Stimulated activated CD4-positive, alpha-beta T cell treated with anti-CD3 and anti-CD28 coated beads, TNF-alpha, amount 100 ng/mL, for 24 hours (primary cell): ENCODE results near the gene SOCS7.

Source experiments
- DNase-seq, 3 experiments: peaks; one replicate each; pipeline ENCODE4 v3.0.0-alpha.2; 2020; ENCODE audit warnings: low read depth in 3 of 3

The SOCS7 gene

DNA sequence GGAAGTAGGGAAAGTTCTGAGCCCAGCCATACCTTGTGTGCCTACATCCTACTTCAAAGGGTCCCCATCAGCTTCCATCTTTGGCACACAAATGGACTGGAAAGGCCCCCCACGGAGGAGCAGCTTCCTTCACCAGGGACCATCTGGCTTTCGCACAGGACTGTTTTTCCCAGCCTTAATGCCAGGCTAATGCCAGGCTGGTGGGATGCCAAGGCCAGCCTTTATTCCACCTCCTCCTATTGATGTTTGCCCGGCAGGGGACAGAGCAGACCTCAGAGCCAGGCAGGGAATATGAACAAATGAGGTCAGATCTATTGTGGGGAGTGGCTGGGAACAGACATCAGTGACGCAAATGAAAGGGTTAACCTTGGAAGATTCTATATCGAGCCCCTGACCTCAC, 13.6 kb upstream of the SOCS7 start:
- no peak for DNase-seq

DNA sequence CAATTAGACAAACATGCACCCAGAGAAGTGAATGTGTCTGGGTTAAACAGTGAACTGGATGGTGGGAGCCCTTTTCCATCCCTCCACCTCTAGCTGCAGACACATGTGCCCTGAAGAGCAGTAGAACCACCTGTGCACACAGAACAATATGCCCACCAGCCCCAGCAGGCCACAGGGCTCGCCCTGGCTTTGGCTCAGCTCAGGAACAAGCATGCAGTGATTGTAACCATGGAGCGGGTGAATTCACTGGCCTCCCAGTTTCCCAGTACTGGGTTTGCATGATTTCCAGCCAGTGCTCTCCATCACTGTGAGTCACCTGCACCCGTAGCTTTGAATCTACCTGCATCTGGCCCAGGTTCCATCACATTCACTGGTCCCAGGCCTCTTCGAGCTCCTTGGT, 13.1 kb upstream of the SOCS7 start:
- no peak for DNase-seq

DNA sequence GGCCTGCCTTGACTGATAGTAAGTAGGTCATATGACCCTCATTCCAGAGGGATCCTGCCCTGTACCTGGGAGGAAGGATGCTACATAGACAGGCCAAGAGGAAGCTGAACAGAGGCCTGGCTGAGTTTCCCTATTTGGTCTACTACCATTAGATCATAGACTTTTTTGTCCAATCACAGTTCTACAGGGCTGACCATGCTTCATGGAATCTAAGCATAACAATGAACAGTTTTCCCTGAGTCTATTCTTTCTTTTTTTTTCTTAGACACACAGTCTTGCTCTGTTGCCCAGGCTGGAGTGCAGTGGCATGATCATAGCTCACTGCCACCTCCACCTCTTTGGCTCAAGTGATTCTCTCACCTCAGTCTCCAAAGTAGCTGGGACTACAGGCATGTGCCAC, 11.8 kb upstream of the SOCS7 start:
- DNase-seq: no peak

- DNase-seq: no peak
Observed at GRCh38 chr17:38341035-38341721, 10.5 kb upstream of the SOCS7 start.

DNA sequence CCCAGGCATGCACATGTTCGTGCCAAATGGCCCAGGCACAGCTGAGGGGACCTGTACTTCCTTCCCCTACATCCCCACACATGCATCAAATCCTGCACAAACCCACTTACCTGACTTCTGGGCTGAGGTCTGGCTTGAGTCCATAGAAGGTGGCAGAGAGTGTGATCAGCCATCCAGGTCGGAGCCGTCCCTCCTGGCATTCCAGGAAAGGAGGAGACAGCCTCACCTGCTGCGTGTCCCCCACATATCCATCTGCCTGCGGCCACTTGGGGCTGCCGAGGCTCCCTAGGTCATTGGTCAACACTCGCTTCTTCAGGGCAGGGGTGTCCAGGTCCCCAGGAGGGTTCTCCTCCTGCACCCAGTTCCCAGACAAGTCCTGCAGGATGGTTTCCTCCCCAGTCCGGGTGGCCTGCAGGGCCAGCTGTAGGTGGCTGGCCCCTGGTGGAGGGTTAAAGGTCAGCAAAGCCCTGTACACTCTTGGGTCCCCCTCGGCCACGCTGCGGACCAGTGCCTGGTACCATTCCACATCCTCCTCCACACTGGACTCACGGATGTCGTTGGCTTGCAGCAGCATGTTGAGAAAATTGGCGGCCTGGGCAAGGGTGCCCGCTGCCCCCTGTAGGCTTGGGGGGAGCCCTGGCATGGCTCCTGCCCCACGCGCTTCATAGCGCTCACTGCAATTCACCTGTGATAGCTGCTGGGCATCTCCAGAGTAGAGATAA, 8.6 kb upstream of the SOCS7 start:
- no peak for DNase-seq

GRCh38 chr17:38343608-38344419, 7.8 kb upstream of the SOCS7 start, which contains the start of gene GPR179:
TSS of gene GPR179 (minus strand) at chr17:38343956. CDS start at chr17:38343789, 167 bp downstream.
- DNase-seq: no peak

DNA sequence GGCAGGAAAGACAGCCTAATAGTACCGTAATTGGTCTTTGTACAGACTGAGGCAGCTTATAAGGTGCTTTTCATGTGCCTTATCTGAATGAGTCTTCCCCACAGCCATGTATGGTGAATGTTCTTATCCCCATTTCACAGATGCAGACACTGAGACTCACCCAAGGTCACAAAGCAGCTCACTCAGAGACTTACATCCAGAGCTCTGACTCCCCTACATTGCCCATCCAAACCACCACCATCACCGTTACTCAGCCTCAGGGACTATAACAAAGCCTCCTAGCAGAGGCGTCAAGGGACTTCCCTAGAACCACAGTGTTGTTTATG, 7.3 kb upstream of the SOCS7 start:
- DNase-seq: no peak

- no peak for DNase-seq
Observed at GRCh38 chr17:38345743-38346142, 5.9 kb upstream of the SOCS7 start.

DNA sequence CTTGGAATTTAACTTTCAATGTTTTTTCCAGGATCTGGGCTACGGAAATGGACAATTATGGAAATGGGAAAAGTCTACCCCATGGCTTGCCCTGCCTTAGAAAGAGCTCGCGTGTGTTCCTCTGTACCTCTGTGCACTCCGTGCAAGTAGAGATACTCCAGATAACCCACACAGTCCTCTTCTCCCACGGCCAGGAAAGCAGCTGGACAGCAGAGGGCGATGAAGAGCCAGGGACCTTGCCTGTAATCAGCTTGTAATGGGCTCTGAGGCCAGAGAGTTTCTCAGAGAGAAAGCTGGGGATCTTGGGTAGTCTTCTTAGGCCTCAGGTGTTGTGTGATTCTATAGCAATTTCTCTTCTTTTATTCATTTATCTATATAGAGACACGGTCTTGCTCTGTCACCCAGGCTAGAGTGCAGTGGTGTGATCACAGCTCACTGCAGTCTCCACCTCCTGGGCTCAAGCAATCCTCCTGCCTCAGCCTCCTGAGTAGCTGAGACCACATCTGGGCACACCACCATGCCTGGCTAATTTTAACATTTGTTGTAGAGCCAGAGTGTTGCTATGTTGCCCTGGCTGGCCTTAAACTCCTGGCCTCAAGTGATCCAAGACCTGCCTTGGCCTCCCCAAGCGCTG, 2.4 kb upstream of the SOCS7 start:
- DNase-seq: peak; percentile 57 to 83 (median 82)

DNA sequence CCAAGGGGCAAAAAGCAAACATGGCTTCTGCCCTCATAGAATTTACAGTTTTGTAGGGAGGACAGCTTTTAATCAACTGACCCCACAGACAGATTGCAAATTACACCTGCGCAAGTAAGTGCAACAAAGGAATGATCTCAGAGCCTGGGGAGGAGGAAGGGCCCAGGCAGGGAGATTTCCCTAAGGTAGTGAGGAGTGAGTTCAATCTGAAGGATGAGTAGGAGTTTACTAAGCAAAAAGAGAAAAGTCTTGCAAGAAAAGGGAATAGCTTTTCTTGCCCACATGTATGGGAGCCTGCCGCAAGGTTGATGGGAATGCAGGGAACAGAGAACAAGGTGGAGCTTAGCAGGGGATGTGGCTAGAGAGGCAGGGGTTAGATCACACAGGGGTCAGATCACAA, 1.6 kb upstream of the SOCS7 start:
- DNase-seq: no peak

GRCh38 chr17:38352245-38353085, 821 bp downstream of the SOCS7 start:
- DNase-seq: peak in 1 of 3 experiments; percentile 14

DNA sequence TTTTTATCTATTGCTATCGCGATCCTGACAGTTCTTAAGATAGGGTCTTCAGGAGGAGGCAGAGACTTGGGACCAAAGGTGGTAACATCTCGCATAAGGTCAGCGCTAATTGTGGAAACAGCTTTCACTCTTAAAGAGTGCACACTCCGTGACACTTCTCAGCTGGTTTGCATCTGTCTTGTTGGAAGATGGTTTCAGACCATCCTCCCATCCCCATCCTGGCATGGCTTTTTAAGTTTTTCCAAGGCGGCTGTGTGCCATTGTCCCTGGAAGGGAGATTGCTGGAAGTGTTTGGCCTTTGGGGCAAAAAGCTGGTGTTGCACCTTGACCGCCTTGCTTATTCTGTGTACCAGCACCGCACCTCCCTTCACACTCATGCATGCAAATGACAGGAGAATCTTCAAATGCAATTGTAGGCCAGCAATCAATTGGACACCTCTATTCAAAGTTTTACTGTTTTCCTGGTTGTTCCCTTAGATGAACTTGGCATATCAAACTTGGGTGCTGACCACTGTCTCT, 1.5 kb downstream of the SOCS7 start:
- DNase-seq: no peak

- DNase-seq: no peak
Observed at GRCh38 chr17:38353668-38354067, 2.0 kb downstream of the SOCS7 start.

DNA sequence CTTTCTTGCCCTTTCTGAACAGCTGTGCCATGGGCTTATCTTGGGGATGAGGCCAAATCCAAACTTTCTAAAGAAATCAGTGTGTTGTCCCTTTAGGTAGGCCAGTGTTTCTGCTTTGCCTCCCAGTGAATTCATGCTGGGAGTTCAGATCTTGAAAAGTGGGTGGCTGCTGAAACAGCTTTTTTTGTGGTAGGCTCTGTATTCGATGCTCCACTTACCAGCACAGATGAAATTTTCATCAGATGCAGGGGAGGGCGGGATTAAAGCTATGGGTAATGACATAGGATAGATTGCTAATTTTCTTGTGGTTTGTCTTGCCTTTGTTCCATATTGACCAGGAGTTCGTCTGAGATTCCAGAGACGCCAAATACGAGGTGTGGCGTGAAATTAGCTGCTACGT, 2.8 kb downstream of the SOCS7 start:
- DNase-seq: no peak

DNA sequence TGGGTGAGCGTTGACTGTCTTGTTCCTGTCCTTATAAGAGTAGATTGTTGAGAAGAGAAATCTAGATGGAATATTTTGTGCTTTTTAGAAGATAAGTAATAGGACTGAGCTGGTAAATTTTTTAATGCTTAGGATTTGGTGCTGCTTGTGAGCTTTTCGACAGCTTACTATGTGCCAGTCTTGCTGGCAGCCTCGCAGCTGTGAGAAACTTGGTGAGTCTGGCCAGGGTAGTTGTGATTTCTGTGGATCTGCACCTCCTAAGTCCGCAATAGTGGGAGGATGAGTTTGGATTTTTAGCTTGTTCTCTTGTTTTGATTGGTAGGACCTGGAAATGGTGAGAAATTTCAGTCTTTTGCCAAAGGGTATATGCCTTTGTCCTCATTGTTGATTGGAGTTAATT, 3.6 kb downstream of the SOCS7 start:
- DNase-seq: no peak

- DNase-seq: no peak
Observed at GRCh38 chr17:38357486-38358123, 6.0 kb downstream of the SOCS7 start.

DNA sequence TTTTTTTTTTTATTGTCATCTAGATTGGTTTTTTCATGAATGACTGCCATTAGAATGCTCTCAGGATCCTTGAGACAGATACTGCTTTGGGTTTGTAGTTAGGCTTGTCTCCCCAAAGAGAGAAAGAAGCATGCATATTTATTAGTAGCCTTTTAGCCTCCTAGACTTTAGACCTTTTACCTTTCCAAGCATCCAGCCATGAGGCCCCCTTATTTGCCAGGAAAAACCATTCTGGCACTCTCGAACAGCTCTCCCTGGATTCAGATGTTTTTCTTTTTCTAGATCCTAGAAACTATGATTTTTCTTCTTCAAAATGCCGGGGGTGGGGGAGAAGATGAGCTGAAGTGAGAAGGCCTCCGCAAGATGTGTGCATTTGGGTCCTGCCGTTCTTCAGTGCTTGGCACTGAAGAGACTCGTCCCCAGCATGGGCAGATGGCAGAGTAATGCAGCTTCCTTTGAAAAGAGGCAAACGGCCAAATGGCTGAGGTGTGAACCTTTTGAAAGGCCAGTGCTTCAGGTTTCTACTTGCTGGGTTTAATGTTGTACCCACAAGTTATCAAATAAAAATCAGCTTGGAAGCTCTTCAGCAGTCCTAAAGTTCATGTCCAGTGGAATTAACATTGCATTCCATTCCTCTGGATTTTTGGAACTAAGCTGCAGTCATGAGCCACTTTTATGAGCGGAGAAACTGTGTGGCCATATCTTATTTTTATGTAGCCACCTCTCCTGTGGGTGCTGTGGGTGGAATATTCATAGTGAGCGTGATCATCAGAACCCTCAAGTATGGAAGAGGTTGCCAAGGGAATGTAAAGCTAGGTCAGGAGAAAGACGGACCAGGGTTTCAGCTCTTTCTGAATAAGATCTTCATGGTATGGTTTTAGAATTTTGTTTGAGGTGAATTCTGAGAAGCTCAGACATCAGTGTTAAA, 7.2 kb downstream of the SOCS7 start:
- DNase-seq: no peak

DNA sequence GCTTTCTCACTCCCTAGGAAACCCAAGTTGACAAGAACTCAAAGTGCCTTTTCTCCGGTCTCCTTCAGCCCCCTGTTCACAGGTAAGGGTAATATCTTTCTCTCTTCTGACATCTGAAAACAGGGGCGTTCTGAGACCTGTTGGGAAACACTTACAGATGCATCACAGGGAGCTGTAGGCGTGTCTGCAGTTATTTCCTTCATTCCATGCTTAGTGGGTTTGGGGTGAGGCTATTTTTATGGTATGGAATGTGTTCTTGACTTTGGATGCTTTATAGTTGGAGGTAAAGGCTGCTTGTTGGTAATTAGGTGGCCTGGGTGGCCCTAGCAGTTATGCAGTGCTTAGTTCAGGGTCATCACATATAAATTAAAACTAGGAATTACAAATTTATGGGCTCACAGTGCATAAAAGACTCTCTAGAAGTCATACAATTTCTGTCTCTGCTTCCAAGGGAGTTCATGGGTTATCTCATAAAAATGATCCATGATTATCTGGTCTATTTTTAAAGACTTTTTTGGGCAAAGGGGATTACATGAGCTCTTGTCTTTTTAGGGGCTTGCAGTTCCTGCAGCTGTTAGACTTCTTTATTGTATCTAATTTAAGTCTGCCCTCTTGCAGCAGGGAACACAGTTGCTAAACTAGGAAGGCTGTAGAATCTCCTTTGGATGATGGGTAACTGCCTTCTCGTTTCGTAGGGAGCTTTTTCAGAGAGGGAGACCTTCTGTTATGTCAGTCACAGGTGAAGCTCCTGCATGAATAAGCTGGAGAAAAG, 10.2 kb downstream of the SOCS7 start:
- DNase-seq: no peak

- no peak for DNase-seq
Observed at GRCh38 chr17:38363016-38363415, 11.4 kb downstream of the SOCS7 start.
